M059J (cell line): Measurements from ENCODE around the gene CNDP2. TPM values are rescaled to one million over a fixed set of nuclear protein-coding genes. Genes with fewer than 3 reads are reported as not detected.

Source experiments
- DNase-seq: peaks from one replicate; pipeline ENCODE4 v3.0.0-alpha.2; 2012; ENCODE audit warnings: low read depth
- total RNA-seq: library from RNA; depleted of rRNA; stranded (reverse); fragments of >200 nt; shearing (Covaris generic); gene quantifications from 2 replicates; pipeline ENCODE4 v1.2.3, GENCODE V29; 2014; rRNA removed

The CNDP2 gene
- total RNA-seq: 25.9 and 31.9 TPM in 2 replicates

DNA sequence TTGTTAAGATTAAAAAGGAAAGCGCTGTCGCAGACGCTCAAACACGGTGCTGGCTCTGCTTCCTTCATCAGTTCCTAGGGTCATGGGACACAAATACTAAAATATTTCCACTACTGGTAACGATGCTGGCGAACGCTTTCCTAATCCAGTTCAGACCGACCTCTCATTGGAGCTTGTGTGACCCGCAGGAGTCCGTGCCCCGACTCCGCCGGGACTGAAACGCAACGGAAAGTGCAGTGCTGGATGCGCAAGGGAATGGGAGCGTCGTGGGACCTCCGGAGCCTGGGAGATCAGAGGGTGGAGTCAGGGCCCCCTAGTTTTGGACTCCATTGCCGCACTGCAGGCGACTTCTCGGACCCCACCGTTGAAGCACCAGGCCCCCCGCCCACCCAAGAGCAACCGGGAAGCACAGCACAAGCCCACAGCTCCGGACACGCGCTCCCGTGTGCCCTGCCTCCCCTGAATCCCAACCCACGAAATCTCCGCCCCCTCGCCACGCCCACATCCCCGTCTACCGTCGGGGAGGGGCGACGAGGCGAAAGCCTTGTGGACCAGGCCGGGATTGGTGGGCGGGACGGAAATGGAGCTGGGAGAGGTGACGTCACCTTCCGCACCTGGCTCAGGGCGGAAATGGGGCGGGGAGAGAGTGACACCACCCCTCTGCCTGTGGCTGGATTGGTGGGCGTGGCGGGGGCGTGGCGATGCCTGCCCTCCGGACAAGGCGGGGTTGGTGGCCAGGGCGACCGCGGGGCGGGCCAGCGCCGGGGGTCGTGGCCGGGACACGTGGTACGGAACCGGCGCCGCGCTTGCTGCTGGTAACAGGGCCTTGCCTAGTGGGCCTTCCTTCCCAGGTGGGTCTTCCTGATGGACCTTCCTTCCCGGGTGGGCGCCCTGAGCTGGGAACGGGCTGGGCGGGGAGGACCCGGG, at the start of gene CNDP2:
CNDP2 (plus strand) TSS at position 783 of the 927 bp plus-strand sequence. CDS start 3,611 bp downstream, outside the sequence.
- DNase-seq: peak; percentile 98

DNA sequence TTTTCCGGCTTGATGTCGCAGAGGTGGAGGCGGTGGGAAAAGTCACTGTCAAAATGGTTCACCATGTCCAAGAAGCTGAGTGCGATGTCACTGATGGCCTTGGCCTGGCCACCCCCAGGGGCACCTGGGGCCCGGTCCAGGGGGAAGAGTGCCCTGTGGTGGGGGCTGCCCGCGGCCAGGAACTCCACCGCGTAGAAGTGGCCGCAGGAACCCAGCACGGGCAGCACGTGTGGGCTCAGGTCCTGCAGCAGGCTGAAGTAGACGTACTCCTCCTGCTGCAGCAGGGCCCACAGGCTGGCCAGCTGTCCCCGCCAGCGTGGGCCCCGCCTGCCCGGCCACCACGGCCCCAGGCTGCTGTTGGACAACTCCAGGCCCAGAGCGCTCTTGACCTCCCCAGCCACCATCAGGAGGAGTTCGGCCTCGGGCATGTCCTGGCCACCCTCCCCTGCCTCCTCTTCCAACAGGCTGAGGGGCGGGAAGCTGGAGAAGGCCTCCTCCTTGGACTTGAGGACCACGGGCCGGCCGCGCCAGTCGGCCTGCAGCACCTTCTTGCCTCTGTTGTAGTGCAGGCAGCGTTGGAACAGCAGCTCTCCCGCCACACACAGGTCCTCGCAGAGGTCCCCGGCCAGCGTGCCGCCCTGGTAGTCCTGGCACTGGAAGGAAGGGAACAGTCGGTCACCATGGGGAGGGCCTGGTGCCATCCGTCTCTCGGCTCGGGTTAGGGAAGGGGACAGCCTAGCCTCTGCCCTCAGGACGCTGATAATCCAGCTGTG, 49.3 kb upstream of the CNDP2 start:
- DNase-seq: no peak

DNA sequence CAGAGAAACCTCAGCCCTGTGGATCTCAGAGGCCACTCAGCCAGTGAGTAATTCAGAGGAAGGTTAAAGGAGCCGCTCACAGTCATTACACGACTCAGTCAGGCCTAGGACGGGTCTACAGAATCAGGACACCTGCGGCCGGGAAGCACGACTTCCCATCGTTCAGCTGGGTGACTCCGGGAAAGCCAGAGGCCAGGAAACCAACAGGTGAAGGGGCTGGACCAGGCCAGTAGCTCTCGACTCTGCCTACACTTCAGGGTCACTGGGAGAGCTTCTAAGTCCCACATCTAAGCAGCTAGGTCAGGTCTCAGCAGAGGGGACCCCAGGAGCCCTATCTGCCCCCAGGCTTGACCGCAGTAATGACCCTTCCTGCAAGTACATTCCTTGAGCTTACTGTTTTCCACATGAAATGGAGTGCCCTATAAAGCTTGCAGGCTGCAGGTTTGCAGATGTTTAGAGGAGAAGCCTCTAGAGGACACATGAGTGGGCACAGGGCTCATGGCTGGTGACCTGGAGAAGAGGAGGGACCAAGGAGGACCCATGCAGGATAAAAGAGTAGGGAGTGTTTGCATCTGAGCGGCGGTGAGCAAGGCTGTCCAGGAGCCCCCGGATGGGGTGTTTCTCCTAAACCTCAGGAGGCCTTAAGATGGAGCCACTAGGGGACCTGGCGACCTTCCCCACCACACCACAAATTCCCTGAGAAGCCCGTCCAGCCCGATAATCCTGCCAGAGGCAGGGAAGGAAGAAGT, 48.6 kb upstream of the CNDP2 start:
- DNase-seq: no peak

DNA sequence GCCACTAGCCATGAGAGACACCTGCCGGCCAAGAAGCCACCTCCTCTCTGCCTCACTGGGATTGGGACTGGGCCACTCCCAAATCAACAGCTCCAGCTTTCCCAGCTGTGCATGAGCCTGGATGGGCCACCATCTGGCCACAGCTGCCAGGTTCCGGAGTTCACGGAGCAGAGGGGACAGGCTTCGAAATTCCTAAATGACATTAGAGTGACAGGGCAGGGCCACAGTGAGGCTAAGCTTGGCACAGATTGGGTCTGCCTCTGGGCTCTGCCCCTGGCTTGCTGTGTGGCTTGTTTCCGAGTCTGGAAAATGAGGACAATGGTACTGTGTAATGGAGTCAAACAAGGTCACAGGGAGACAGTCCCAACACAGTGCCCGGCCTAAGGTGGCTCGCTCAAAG, 45.5 kb upstream of the CNDP2 start:
- no peak for DNase-seq

DNA sequence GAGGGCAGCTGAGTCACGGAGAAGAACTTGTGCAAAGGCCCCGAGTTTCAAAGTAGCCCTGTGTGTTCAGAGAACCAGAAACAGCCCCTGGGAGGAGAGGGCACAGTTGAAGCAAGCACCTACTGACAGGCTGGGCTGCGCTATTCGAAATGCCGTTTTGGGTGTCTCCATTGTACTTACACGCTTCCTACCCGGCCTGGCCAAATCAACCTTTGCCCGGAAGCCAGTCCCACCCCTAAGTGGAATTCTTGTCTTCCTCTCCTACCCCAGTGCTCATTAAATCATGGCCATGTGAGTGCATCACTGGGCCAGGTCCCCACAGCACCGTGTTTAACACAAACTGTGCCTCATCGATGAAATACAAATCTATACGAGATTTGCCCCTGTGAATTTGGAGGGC, 45.0 kb upstream of the CNDP2 start:
- DNase-seq: no peak

DNA sequence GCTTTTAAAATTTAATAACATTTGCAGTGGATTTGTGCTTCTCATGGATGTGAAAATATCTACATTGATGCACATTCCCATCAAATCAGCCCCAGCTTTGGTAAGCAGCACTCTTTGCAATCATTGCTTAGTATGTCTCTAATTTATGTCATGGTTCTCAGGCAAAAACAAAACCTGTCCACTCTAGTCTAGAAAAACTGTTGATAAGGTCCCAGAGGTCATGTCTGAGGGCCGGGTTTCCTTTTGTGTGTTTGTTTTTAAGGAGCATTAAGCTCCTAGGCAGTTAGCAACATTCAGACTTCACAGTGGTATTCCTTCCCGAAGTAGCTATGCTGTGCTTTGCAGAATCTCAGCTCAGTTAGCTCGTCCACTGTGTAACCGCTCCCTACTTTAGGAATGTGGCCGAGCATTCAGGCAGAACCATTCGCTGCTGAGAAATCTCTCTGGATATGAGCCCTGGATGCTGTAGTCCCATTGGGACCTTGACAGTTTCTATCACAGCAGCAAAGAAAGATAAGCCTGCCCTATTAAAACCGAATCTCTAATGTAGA, 43.1 kb upstream of the CNDP2 start:
- DNase-seq: no peak

DNA sequence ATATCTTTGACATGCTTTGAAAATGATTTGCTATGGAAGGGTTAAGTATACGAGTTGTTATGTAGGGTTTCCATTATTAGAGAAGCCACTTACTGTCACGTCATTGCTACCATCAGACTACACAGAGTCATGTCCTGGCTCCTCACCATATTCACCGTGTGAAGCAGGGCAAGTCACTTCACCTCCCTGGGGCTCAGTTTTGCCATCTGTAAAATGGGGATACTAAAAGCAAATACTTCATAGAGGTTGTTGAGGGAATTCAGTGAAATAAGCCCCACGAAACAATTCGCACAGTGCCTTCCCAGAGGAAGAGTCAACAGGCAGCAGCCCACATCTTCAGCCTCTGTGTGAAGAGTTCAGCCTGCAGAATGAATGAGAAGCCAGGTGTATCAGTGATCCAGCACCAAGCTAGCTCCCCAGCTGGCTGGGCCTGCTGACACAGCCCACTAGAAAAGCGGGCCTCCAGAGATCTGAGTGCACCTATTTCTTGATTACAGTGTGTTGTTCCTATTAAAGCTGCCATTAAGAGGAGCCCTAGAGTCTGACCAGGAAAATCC, 42.4 kb upstream of the CNDP2 start:
- no peak for DNase-seq

DNA sequence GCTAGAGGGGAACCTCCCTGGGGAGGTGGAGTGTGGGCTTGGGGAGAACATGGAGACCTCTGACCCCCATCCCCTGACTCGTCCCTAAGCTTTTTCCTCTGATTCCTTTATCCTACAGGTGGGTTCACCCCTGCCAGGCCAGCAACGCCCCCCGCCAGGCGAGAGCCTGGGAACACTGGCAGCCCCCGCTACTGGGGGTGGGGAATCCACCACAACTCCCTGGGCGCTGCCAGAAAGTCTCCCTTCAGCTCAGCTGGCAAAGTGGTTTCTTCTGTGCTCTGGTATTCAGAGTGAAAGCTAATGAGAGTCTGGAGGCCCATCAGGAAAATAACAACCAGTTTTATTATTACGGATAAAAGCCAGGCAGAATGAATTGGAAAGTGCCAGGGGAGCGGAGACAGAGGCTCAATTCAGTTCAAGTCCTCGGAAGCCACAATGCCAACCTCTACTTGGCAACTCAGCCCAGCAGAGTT, 41.8 kb upstream of the CNDP2 start:
- no peak for DNase-seq

DNA sequence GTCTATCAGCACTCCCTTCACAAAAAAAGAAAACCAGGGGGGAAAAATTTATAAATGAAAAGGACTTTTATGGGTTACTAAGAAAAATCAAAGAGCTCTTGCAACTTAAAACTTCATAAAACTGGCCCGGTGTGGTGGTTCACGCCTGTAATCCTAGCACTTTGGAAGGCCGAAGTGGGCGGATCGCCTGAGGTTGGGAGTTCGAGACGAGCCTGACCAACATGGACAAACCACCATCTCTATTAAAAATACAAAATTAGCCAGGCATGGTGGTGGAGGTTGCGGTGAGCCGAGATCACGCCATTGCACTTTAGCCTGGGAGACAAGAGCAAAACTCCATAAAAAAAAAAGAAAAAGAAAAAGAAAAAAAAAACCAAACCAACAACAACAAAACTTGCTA, 40.8 kb upstream of the CNDP2 start:
- DNase-seq: no peak

DNA sequence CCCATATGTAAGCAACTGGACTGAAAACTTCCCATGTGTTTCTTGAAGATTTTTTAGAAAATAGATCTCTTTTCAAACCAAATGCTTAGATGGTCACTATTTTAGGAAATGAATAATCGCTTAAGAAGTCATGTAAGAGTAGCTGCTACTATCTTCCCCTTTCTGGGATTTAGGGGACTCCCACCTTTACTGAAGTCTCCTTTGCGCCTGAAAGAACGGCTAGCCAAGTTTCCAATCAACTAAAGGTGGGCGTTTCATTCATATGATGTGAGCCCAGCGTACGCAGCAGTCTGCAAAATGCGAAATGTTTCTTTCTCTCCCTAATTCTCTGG, 40.2 kb upstream of the CNDP2 start:
- no peak for DNase-seq

DNA sequence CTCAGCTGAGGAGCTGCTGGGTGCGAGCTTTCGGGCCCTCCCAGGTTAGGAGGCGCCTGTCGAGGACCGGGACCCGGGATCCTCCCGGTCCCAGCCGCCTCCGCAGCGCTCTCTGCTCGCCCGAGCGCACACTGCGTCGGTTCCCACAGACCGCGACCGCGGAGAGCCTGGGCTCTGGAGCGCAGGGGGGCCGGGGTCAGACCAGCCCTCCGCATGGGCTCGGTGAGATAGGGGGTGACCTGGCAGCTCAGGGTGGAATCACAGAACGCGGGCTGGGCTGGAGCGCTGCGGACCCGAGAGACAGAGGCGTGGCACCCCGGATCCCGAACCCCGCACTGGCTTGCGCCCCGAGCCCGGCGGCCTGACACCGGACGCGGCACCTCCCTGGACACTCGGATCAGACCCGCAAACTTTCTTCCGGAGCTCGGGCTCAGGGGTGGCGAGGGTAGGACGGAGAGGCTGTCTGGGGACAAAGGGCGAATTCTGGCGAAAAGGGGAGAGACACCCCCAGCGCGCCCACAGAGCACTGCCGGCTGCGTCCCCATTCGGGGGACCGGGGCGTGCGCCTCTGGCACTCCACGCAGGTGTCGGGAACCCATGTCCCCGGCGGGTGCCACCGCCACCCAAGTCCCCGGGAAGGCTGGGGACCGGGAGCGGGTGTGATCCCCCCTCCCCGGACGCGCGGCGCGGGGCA, 39.7 kb upstream of the CNDP2 start:
- no peak for DNase-seq

DNA sequence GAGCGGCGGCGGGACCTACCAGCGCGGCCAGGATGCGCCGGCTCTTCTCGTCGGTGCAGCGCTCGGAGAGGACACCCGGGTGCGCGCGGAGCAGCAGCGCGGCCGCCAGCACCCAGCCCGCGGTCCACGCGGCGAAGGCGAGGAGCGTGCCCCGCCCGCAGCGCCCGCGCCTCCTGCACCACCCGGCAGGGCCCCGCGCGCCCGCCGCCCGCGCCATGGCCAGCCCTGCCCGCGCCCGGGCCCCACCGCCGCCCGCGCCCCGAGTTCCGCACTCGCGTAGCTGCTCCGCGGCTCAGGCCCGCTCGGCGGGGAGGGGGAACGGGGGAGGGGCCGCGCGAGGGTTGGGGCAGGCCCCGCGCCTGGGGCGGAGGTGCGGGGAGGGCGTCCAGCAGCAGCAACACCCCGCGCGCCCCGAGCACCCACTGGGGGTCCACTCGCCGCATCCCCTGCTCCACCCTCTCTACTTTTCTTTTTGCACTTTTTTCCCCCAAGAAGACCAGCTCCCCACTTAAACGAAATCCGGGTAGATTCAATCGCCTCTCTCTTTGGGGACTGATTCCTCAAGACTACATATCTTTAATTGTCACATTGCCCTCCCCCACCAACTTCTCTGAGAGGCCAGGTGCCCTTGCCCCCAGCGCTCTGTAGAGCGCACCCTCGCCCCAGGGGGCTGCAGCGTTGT, 39.0 kb upstream of the CNDP2 start, which contains the start of gene DIPK1C:
DIPK1C (minus strand) TSS at position 266 of the 682 bp plus-strand sequence; CDS start at position 217, 49 bp downstream.
- DNase-seq: no peak

DNA sequence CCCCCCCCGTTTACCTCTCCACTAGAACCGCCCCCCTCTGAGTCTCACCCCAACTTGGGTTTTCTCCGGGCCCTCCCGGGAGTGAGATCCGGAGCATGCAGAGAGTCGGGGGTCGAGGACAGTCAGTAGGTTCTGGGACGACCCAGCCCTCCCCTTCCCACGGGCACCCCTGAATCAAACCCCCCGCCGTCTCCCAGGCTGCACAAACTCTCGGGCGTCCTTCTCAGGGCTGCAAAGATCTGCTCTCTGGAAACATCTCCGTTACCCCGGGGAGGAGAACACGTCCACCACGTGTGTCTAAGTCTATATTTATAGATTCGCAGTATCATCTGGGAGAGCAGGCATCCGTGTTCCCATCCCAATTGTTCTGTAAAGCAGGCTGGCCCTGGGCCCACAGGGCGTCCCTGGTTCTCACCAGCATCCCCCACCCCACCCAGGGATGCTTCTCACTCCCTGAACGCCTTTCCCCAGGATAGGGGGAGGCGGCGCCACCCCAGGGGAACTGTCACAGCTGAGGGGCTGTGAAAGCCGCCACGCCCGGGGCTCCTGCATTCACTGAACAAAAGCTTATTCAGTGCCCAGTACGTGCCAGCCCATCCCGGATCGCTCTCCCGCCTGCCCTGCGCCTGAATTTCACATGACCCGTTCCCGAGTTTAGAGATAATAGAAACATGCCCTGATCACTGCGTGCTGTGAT, 38.3 kb upstream of the CNDP2 start:
- DNase-seq: no peak

DNA sequence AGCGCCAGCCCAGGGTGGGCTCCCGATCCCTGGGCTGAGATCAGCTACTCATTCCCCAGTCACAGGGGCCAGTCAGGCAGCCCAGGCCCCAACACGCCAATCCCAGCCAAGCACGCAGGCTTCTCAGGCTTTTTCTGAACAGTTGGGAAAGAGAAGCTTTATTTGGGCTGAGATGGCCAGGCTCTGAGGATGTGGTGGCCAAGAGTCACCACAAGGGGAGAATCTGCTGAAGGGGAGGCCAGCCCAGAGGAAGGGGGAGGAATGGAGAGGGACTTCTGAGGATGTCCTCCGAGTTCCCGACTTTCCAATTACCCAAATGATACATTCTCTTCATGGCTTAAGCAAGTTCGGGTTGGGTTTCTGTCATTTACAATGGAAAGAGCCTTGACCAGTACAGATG, 36.3 kb upstream of the CNDP2 start:
- no peak for DNase-seq

DNA sequence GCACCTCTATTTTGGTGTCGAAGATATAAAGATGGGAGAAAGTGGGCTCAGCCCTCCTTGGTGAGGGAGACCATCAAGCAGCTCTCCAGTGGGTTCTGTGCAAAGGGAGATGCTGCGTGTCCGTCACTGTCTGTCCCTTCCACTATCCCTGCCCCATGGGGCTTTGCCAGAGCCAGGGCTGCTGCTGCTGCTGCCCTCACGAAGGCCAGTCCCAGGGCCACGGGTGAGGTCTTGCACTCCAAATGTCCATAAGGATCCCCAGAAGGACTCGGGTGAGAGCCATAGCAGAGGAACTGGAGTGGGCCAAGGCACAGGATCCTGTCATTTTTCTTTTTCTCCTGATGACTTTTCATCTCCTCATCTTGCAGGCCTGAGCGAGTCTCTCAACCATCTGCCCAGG, 35.3 kb upstream of the CNDP2 start:
- DNase-seq: no peak

DNA sequence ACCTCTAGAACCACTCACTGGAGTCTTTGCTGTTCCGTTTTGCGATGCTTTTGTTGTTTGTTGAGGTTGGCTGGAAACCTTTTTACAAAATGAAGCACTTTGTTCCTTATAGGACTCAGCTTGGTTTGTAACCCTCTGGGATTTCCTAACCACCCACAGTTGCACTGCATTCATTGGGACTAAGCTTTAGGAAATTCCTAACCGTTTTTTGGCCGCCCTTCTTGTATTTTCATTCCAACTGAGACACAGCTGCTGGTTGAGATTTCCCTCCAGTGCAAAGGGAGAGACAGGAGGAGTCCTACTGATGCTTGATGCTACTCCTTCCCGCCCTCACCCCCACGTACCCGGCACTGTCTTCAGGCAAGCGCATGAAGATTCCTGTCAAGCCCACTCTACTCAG, 32.9 kb upstream of the CNDP2 start:
- DNase-seq: no peak

DNA sequence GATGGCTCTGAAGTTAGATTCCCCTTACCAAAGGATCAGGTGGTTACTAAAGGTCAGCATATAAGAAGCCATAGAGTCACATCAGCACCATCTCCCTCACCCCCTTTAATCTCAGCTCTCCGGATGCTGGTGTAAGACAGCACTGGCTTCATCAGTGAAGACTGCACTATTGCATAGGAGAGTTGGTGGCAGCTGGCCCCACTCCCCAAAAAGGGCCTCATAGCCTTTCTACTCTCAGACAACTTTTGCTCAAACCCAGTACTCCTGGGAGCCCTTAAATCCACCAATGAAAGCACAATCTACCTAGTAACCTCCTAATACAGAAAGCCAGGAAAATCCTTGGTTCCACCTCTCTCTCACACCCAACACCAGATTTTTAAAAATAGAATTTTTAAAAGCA, 32.2 kb upstream of the CNDP2 start:
- DNase-seq: no peak

DNA sequence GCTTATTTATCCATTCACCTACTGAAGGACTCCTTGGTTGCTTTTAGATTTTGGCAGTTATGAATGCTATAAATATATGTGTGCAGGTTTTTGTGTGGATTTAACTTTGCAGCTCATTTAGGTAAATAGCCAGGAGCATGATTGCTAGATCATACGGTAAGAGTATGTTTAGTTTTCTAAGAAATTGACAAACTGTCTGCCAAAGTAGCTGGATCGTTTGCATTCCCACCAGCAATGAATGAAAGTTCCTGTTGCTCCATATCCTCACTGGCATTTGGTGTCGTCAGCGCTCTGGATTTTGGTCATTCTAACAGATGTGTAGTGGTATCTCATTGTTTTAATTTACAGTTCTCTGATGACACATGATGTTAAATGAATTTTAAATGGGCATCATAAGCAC, 30.4 kb upstream of the CNDP2 start:
- DNase-seq: no peak

DNA sequence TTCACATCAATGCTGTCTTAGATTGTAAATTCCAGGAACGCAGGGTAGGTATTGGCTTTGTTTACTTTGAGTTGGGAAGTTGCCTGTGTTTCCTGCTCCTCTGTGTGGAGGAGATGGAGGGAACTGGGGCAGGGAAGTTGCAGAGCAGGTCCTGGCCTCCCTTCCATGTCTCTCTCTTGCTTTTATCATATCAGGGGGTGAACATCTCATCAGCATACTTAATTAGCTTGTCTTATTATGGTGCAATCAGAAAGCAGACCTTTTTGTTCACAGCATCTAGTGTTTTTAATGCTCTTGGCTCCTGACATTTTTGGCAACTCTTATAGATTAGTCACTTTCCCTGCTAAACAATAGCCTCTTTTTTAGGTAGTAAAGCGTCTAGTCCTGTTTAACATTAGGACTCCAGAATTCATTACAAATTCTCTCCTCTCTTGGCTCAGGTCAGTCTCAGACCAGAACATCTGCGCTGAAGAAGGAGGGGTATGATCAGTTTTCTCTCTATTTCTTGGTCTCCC, 27.6 kb upstream of the CNDP2 start:
- DNase-seq: peak; percentile 4
